VCaP (cell line): ENCODE results near the gene ABCC1.
"Not testable (repeated sequence)": the region's sequence is repeated elsewhere in the genome, so short reads cannot be mapped to it uniquely, and the experiment has no call there.

ENCODE experiments used
- H3K27ac ChIP-seq: fragments of 450-650 bp; 2 replicates; pipeline ENCODE4 v1.5.1; 2017
- CTCF ChIP-seq: fragments of 450-650 bp; conservative IDR thresholded peaks from 2 replicates; pipeline ENCODE4 v1.5.1; 2017; ENCODE audit warnings: mild to moderate bottlenecking, moderate library complexity

ABCC1 gene

GRCh38 chr16:16150117-16150877, 200.9 kb downstream of the ABCC1 start:
- H3K27ac ChIP-seq = no peak overlapping the region
- TF ChIP-seq CTCF = no peak

GRCh38 chr16:16150878-16151152, 201.4 kb downstream of the ABCC1 start:
- no peak overlapping the region for H3K27ac ChIP-seq
- TF ChIP-seq CTCF = no peak

- no peak for TF ChIP-seq CTCF
Measured at GRCh38 chr16:16151315-16151714, 201.9 kb downstream of the ABCC1 start.

GRCh38 chr16:16153000-16153399, 203.6 kb downstream of the ABCC1 start:
- H3K27ac ChIP-seq = not testable (repeated sequence)

More at GRCh38 chr16:16151315-16151714, 201.9 kb downstream of the ABCC1 start:
- no peak overlapping the region for H3K27ac ChIP-seq

GRCh38 chr16:16154281-16154951, 205.0 kb downstream of the ABCC1 start:
- H3K27ac ChIP-seq = no peak overlapping the region
- TF ChIP-seq CTCF = no peak

GRCh38 chr16:16155234-16155633, 205.8 kb downstream of the ABCC1 start:
- TF ChIP-seq CTCF = no peak

GRCh38 chr16:16157166-16157565, 207.8 kb downstream of the ABCC1 start:
- no peak overlapping the region for H3K27ac ChIP-seq
- TF ChIP-seq CTCF = no peak

More at GRCh38 chr16:16155234-16155633, 205.8 kb downstream of the ABCC1 start:
- no peak overlapping the region for H3K27ac ChIP-seq

- TF ChIP-seq CTCF = no peak
- H3K27ac ChIP-seq = no peak overlapping the region
Measured at GRCh38 chr16:16158082-16158658, 208.8 kb downstream of the ABCC1 start.
